HEK293 (cell line): ENCODE results near the gene MISFA.

ENCODE experiments used
- ZNF146 ChIP-seq: fragments of 450-650 bp; formaldehyde crosslinking; IDR thresholded peaks from 2 replicates; pipeline ENCODE4 v1.5.1; 2016; ENCODE audit warnings: missing biosample characterization, missing genetic modification characterization
- ZNF175 ChIP-seq: fragments of 450-650 bp; formaldehyde crosslinking; IDR thresholded peaks from 2 replicates; pipeline ENCODE4 v1.5.1; 2016; ENCODE audit warnings: missing biosample characterization, missing genetic modification characterization

- no peak for TF ChIP-seq ZNF175 (tag by site-specific recombination)
- no peak for TF ChIP-seq ZNF146 (tag by site-specific recombination)
Observed at GRCh38 chr11:18599739-18600230, at the start of gene MISFA.
